OCI-LY7 (cell line): Measurements from ENCODE around the gene RFPL1.
"Not testable (repeated sequence)": the region's sequence is repeated elsewhere in the genome, so short reads cannot be mapped to it uniquely, and the experiment has no call there.

Experiments
- EZH2phosphoT487 ChIP-seq: fragments of 200-600 bp; sonication (generic); IDR thresholded peaks from 2 replicates; pipeline ENCODE4 v1.6.1; 2018; ENCODE audit warnings: low read depth, borderline replicate concordance, mild to moderate bottlenecking, mixed run types, antibody characterized with exemption, low read length, moderate library complexity, mixed read lengths
- TF ChIP-seq, protein P1 (sequence below): fragments of 200-600 bp; sonication (generic); conservative IDR thresholded peaks from 2 replicates; pipeline ENCODE4 v1.5.1; 2014; ENCODE audit warnings: mild to moderate bottlenecking, antibody characterized with exemption, low read length, moderate library complexity, mixed read lengths

- TF ChIP-seq, protein P1, sequence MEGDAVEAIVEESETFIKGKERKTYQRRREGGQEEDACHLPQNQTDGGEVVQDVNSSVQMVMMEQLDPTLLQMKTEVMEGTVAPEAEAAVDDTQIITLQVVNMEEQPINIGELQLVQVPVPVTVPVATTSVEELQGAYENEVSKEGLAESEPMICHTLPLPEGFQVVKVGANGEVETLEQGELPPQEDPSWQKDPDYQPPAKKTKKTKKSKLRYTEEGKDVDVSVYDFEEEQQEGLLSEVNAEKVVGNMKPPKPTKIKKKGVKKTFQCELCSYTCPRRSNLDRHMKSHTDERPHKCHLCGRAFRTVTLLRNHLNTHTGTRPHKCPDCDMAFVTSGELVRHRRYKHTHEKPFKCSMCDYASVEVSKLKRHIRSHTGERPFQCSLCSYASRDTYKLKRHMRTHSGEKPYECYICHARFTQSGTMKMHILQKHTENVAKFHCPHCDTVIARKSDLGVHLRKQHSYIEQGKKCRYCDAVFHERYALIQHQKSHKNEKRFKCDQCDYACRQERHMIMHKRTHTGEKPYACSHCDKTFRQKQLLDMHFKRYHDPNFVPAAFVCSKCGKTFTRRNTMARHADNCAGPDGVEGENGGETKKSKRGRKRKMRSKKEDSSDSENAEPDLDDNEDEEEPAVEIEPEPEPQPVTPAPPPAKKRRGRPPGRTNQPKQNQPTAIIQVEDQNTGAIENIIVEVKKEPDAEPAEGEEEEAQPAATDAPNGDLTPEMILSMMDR = not testable (repeated sequence)
- not testable (repeated sequence) for TF ChIP-seq EZH2phosphoT487
Measured at GRCh38 chr22:29418704-29419103, 19.7 kb upstream of the RFPL1 start.
